GM12878 (cell line): Measurements from ENCODE around the gene ATP5F1D. TPM values are rescaled to one million over a fixed set of nuclear protein-coding genes. Genes with fewer than 3 reads are reported as not detected.

Source experiments
- ATAC-seq: fragments of 200-7000 bp; cut with Tn5 transposase; 3 replicates; pipeline ENCODE4 v1.9.1; 2020; ENCODE audit warnings: mild to moderate bottlenecking, moderate library complexity
- BruUV-seq: library from RNA; stranded (reverse); fragments of 400-500 nt; replicated peaks from 2 replicates; lab custom pipeline; 2021; lab: Mats Ljungman, UMichigan
- CTCF ChIA-PET: fragments of 300-600 bp; sonication (Branson Sonifier 250); formaldehyde crosslinking; extraction: SDS; loops from one replicate; lab custom pipeline; 2021; ENCODE audit warnings: inconsistent platforms; lab: Yijun Ruan, JAX
- POLR2A ChIA-PET: fragments of 350-600 bp; formaldehyde crosslinking; extraction: SDS; loops from one replicate; lab custom pipeline; 2021; ENCODE audit warnings: inconsistent platforms; lab: Charles Lee
- RAD21 ChIA-PET: fragments of 300-600 bp; sonication (Branson Sonifier 250); formaldehyde crosslinking; loops from one replicate; lab custom pipeline; 2023; ENCODE audit warnings: antibody characterized with exemption; ENCODE audit not compliant: unreplicated experiment; lab: Charles Lee
- SMC1A ChIA-PET: fragments of 300-600 bp; sonication (Branson Sonifier 250); formaldehyde crosslinking; loops from one replicate; lab custom pipeline; 2023; ENCODE audit not compliant: unreplicated experiment, uncharacterized antibody; lab: Charles Lee
- DNase-seq: peaks from one replicate; pipeline ENCODE4 v3.0.0-alpha.2; 2011; ENCODE audit warnings: low read depth, low spot score
- FAIRE-seq: peaks from 3 replicates; lab custom pipeline; 2011; peaks lifted over from hg19 to GRCh38; lab: Jason Lieb, UNC
- H2AFZ ChIP-seq: 2 replicates; pipeline ENCODE4 v1.6.0; 2011; ENCODE audit warnings: low read depth, low read length, control low read depth; ENCODE audit not compliant: control insufficient read depth
- H3K27ac ChIP-seq: 2 replicates; pipeline ENCODE4 v1.5.1; 2011; ENCODE audit warnings: control low read depth; ENCODE audit not compliant: control insufficient read depth, insufficient read depth
- H3K27me3 ChIP-seq, 2 experiments: replicated peaks in 1 of 2; 2 replicates each; pipeline versions ENCODE4 v1.6.0 to v1.6.1; 2011; ENCODE audit warnings: low read length in 1 of 2; ENCODE audit not compliant: control insufficient read depth in 2 of 2, insufficient read depth in 2 of 2
- H3K36me3 ChIP-seq, 2 experiments: 2 replicates each; pipeline ENCODE4 v1.5.1; 2011; ENCODE audit warnings: low read length in 1 of 2; ENCODE audit not compliant: control insufficient read depth in 2 of 2, insufficient read depth in 2 of 2
- H3K4me1 ChIP-seq: 2 replicates; pipeline ENCODE4 v1.6.1; 2011; ENCODE audit warnings: mild to moderate bottlenecking, low read length, moderate library complexity, mixed read lengths; ENCODE audit not compliant: control insufficient read depth, insufficient read depth
- H3K4me2 ChIP-seq: 2 replicates; pipeline ENCODE4 v1.6.0; 2011; ENCODE audit warnings: control low read depth; ENCODE audit not compliant: control insufficient read depth, insufficient read depth
- H3K4me3 ChIP-seq: fragments of 200-600 bp; sonication (generic); 2 replicates; pipeline ENCODE4 v1.5.1; 2016
- H3K79me2 ChIP-seq: 2 replicates; pipeline ENCODE4 v1.6.0; 2011; ENCODE audit warnings: low read length; ENCODE audit not compliant: control insufficient read depth, insufficient read depth
- H3K9ac ChIP-seq: 2 replicates; pipeline ENCODE4 v1.8.0; 2011; ENCODE audit warnings: low read length, control low read depth, mixed read lengths; ENCODE audit not compliant: control insufficient read depth, insufficient read depth
- H3K9me3 ChIP-seq: replicated peaks from 3 replicates; pipeline ENCODE4 v1.5.1; 2011; ENCODE audit warnings: mild to moderate bottlenecking, low read length; ENCODE audit not compliant: control insufficient read depth, insufficient read depth
- H4K20me1 ChIP-seq: 2 replicates; pipeline ENCODE4 v1.6.0; 2011; ENCODE audit not compliant: control insufficient read depth, insufficient read depth
- BCL11A ChIP-seq: IDR thresholded peaks from 2 replicates; pipeline ENCODE4 v1.6.1; 2011; ENCODE audit warnings: low read depth, low read length
- CEBPZ ChIP-seq: fragments of 150-350 bp; IDR thresholded peaks from 2 replicates; pipeline ENCODE4 v1.6.1; 2016; ENCODE audit warnings: low read depth, low read length
- GATAD2B ChIP-seq: fragments of 450-650 bp; conservative IDR thresholded peaks from 2 replicates; pipeline ENCODE4 v1.6.1; 2017; ENCODE audit warnings: low read depth, mild to moderate bottlenecking, moderate library complexity
- HDGF ChIP-seq: fragments of 450-650 bp; IDR thresholded peaks from 2 replicates; pipeline ENCODE4 v1.6.1; 2016; ENCODE audit warnings: antibody characterized with exemption
- RELB ChIP-seq: fragments of 450-650 bp; IDR thresholded peaks from 2 replicates; pipeline ENCODE4 v1.6.1; 2017; ENCODE audit warnings: low read depth, mild to moderate bottlenecking, moderate library complexity
- SREBF1 ChIP-seq: IDR thresholded peaks from 2 replicates; pipeline ENCODE4 v1.6.1; 2012; ENCODE audit warnings: mild to moderate bottlenecking, low read length
- YBX1 ChIP-seq: fragments of 450-650 bp; IDR thresholded peaks from 2 replicates; pipeline ENCODE4 v1.6.1; 2016; ENCODE audit warnings: antibody characterized with exemption
- ZBTB40 ChIP-seq: fragments of 450-650 bp; IDR thresholded peaks from 2 replicates; pipeline ENCODE4 v1.6.1; 2016; ENCODE audit warnings: mild to moderate bottlenecking, moderate library complexity, borderline replicate concordance
- WGBS: methylation state at CpG from one replicate; pipeline ENCODE4 v1.1.6; 2016; ENCODE audit warnings: low lambda C conversion rate; ENCODE audit not compliant: insufficient replicate concordance, insufficient coverage; ENCODE audit errors: missing lambda C conversion rate; 5-methylcytosine and 5-hydroxymethylcytosine counted together
- in situ Hi-C: fragments of 300-500 bp; cut with MboI; formaldehyde crosslinking; loops from 9 replicates; pipeline ENCODE4 v1.14.3; 2018; ENCODE audit warnings: mixed read lengths
- intact Hi-C: fragments of 100-400 bp; cut with micrococcal nuclease; formaldehyde crosslinking; loops from one replicate; pipeline ENCODE4 v1.14.2; 2022; ENCODE audit not compliant: unreplicated experiment
- polyA plus RNA-seq, 11 experiments: library from polyadenylated mRNA; depleted of rRNA in 4 of 11; unstranded in 6 of 11; stranded (reverse) in 5 of 11; fragments of >200 nt; fragmentation: Nextera tagmentation in 4 of 11; fragmentation: Illumina TruSeq in 1 of 11; extraction: Ambion mirVana in 4 of 11; extraction: Trizol in 1 of 11; gene quantifications; 1 replicate in 1 of 11; 2 replicates in 10 of 11; pipeline versions ENCODE4 v1.2.1 to v1.2.3, GENCODE V29; 2011 to 2016; ENCODE audit warnings: inconsistent platforms in 2 of 11, missing spikeins in 2 of 11, low read depth in 1 of 11
- total RNA-seq, 4 experiments: library from RNA; depleted of rRNA in 3 of 4; stranded (reverse); fragments of >200 nt in 3 of 4; fragmentation: Illumina TruSeq in 1 of 4; extraction: Trizol in 1 of 4; gene quantifications; 2 replicates each; pipeline versions ENCODE4 v1.2.1 to v1.2.3, GENCODE V29; 2013 to 2021
- TF ChIP-seq, protein P1 (sequence below): IDR thresholded peaks from 2 replicates; pipeline ENCODE4 v1.6.1; 2011; ENCODE audit warnings: mild to moderate bottlenecking, low read depth, low read length, moderate library complexity; ENCODE audit not compliant: insufficient replicate concordance

Gene ATP5F1D
- total and polyA plus RNA-seq, 10 of the 15 experiments (the other 5 are each of a cell fraction or from before 2014, with no cell fraction given) = 7.2 to 357 (median 49.5) TPM

- TF ChIP-seq ZBTB40 (no peak), YBX1 (no peak)
Observed at GRCh38 chr19:1233115-1233667, 8.4 kb upstream of the ATP5F1D start (continued).

GRCh38 chr19:1234051-1234954 lies 7.2 kb upstream of the ATP5F1D start:
- no peaks in the 10 kb centered on the region for H4K20me1 ChIP-seq
- FAIRE-seq = no peak
- no peak for TF ChIP-seq CEBPZ
- no peak for TF ChIP-seq BCL11A
- TF ChIP-seq, protein P1, sequence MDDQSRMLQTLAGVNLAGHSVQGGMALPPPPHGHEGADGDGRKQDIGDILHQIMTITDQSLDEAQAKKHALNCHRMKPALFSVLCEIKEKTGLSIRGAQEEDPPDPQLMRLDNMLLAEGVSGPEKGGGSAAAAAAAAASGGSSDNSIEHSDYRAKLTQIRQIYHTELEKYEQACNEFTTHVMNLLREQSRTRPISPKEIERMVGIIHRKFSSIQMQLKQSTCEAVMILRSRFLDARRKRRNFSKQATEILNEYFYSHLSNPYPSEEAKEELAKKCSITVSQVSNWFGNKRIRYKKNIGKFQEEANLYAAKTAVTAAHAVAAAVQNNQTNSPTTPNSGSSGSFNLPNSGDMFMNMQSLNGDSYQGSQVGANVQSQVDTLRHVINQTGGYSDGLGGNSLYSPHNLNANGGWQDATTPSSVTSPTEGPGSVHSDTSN = no peak
- TF ChIP-seq HDGF = no peak
- no peak for TF ChIP-seq GATAD2B
- TF ChIP-seq SREBF1 = no peak
- no peak for TF ChIP-seq RELB

More at GRCh38 chr19:1234051-1234954, 7.2 kb upstream of the ATP5F1D start:
- WGBS = 58% methylated on average over 39 of the region's 45 CpGs
- in situ Hi-C loops (no loop called here), intact Hi-C loops (no loop called here)
- no peak overlapping the region for H3K27ac ChIP-seq
- H3K79me2 ChIP-seq = no peaks in the 10 kb centered on the region
- BruUV-seq = no TSS peak
- no peaks in the 10 kb centered on the region for H3K4me1 ChIP-seq
- H3K9ac ChIP-seq = no peak overlapping the region
- ChIA-PET POLR2A (no interaction called here), SMC1A (no interaction called here), RAD21 (no interaction called here), CTCF (no interaction called here)
- H3K4me3 ChIP-seq = no peak overlapping the region
- H2AFZ ChIP-seq = no peak overlapping the region
- H3K36me3 ChIP-seq = no peaks in the 10 kb centered on the region
- ATAC-seq (no peak), DNase-seq (no peak)
- H3K27me3 ChIP-seq = peaks cover 0 to 10% of the 10 kb centered on the region in 2 experiments; a peak in 3 of 4 replicates
- no peaks in the 10 kb centered on the region; the same call in 2 of the 3 replicates for H3K9me3 ChIP-seq
- no peak overlapping the region for H3K4me2 ChIP-seq
